GM23248 (cell line): ENCODE measurements around the gene NMUR1.

Source experiments
- EZH2 ChIP-seq: fragments of 200-600 bp; sonication (generic); IDR thresholded peaks from 2 replicates; pipeline ENCODE4 v1.6.1; 2018; ENCODE audit warnings: antibody characterized with exemption, mild to moderate bottlenecking; ENCODE audit not compliant: insufficient read depth, poor library complexity, severe bottlenecking
- EZH2phosphoT487 ChIP-seq: fragments of 200-600 bp; sonication (generic); IDR thresholded peaks from 2 replicates; pipeline ENCODE4 v1.6.1; 2018; ENCODE audit warnings: antibody characterized with exemption, moderate library complexity, mild to moderate bottlenecking, low read depth; ENCODE audit not compliant: insufficient read depth

DNA sequence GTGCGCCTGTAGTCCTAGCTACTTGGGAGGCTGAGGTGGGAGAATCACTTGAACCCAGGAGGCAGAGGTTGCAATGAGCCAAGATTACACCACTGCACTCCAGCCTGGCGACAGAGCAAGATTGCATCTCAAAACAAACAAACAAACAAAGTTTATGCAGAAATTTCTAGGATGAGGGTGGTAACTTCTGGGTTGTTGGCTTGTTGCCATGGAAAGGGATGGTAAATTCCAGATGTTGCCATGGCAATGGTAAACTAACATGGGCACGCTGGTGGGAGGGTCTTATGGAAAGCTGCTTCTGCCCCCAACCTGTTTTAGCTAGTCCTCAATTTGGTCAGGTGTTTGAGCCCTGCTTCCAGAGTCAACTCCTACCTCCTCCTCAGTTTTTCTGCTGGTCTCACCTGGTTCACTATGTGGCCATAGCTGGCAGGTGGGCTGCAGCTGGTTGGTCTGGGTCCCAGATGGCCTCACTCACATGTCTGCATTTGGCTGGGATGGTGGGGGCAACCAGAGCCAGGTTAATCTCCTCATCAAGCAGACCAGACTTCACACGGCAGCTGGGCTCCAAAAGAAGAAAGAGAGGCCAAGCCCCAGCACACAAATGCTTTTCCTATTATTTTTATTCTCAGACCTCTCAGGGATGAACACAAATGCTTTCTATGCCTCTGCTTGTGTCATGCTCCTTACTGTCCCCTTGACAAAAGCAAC lies 35.8 kb upstream of the NMUR1 start:
- TF ChIP-seq EZH2 (no peak), EZH2phosphoT487 (no peak)
